B cell (primary cell): ENCODE results near the gene APOL6. TPM values are rescaled to one million over a fixed set of nuclear protein-coding genes. Genes with fewer than 3 reads are reported as not detected.
"Not testable (repeated sequence)": the region's sequence is repeated elsewhere in the genome, so short reads cannot be mapped to it uniquely, and the experiment has no call there.

Source experiments
- ATAC-seq: fragments of 200-7000 bp; cut with Tn5 transposase; one replicate; pipeline ENCODE4 v1.10.0; 2021; ENCODE audit warnings: low read depth, mild to moderate bottlenecking, moderate number of reproducible peaks, moderate library complexity
- CTCF ChIA-PET: fragments of 350-600 bp; sonication (Branson Sonifier 250); formaldehyde crosslinking; loops from one replicate; lab custom pipeline; 2021; ENCODE audit warnings: antibody characterized with exemption, inconsistent platforms; lab: Charles Lee
- POLR2A ChIA-PET: fragments of 350-600 bp; sonication (Branson Sonifier 250); formaldehyde crosslinking; loops from one replicate; lab custom pipeline; 2021; ENCODE audit warnings: antibody characterized with exemption; lab: Charles Lee
- DNase-seq: peaks from one replicate; pipeline ENCODE4 v3.0.0; 2013
- H2AFZ ChIP-seq: 2 replicates; pipeline ENCODE4 v1.6.1; 2012; ENCODE audit warnings: mild to moderate bottlenecking, low read depth, low read length; ENCODE audit not compliant: insufficient read depth, poor library complexity, severe bottlenecking
- H3K27ac ChIP-seq, 2 donors: 1 replicate in 1 of 2; 2 replicates in 1 of 2; pipeline ENCODE4 v1.5.1; 2012 to 2013; ENCODE audit warnings: low read length in 2 of 2, mild to moderate bottlenecking in 2 of 2, moderate library complexity in 1 of 2
- H3K27me3 ChIP-seq, 4 experiments: fragments of 200-600 bp in 1 of 4; sonication (generic) in 1 of 4; replicated peaks in 1 of 4; 1 replicate in 2 of 4; 2 replicates in 2 of 4; pipeline versions ENCODE4 v1.6.1 to v1.7.0; 2013 to 2016; ENCODE audit warnings: low read length in 3 of 4, mild to moderate bottlenecking in 2 of 4, mixed read lengths in 1 of 4, moderate library complexity in 1 of 4; ENCODE audit not compliant: insufficient read depth in 4 of 4, control insufficient read depth in 3 of 4; ENCODE audit errors: control extremely low read depth in 1 of 4
- H3K36me3 ChIP-seq, 2 experiments: replicated peaks in 1 of 2; 1 replicate in 1 of 2; 2 replicates in 1 of 2; pipeline versions ENCODE4 v1.6.1 to v1.7.1; 2013; ENCODE audit warnings: low read length in 1 of 2; ENCODE audit not compliant: insufficient read depth in 2 of 2, control insufficient read depth in 1 of 2; ENCODE audit errors: control extremely low read depth in 1 of 2, extremely low read depth in 1 of 2
- H3K4me1 ChIP-seq, 2 donors: fragments of 200-600 bp in 1 of 2; sonication (generic) in 1 of 2; 1 replicate in 1 of 2; 2 replicates in 1 of 2; pipeline versions ENCODE4 v1.5.1 to v1.6.1; 2013 to 2017; ENCODE audit warnings: low read length in 2 of 2; ENCODE audit not compliant: control insufficient read depth in 2 of 2, insufficient read depth in 2 of 2
- H3K4me2 ChIP-seq: replicated peaks from 2 replicates; pipeline ENCODE3; 2012; ENCODE audit warnings: mild to moderate bottlenecking, low read depth, low read length; ENCODE audit not compliant: poor library complexity, severe bottlenecking
- H3K4me3 ChIP-seq, 5 experiments: fragments of 200-600 bp in 1 of 5; sonication (generic) in 1 of 5; 1 replicate in 3 of 5; 2 replicates in 2 of 5; pipeline versions ENCODE4 v1.5.1 to v1.7.0; 2011 to 2016; ENCODE audit warnings: low read length in 4 of 5, mild to moderate bottlenecking in 4 of 5, low read depth in 2 of 5, control low read depth in 1 of 5, moderate library complexity in 1 of 5; ENCODE audit not compliant: insufficient read depth in 1 of 5; ENCODE audit errors: control extremely low read depth in 1 of 5, extremely low read depth in 1 of 5
- H3K79me2 ChIP-seq: fragments of 200-600 bp; sonication (generic); one replicate; pipeline ENCODE4 v1.6.0; 2016; ENCODE audit warnings: low read length; ENCODE audit not compliant: control insufficient read depth, insufficient read depth
- H3K9ac ChIP-seq: fragments of 200-600 bp; sonication (generic); 2 replicates; pipeline ENCODE4 v1.6.1; 2017; ENCODE audit warnings: mild to moderate bottlenecking, low read length, moderate library complexity
- H3K9me3 ChIP-seq, 3 donors: one replicate each; pipeline versions ENCODE4 v1.6.1 to v1.7.1; 2013; ENCODE audit warnings: low read length in 2 of 3; ENCODE audit not compliant: control insufficient read depth in 2 of 3, insufficient read depth in 1 of 3; ENCODE audit errors: control extremely low read depth in 1 of 3
- H4K20me1 ChIP-seq: 2 replicates; pipeline ENCODE4 v1.6.0; 2012; ENCODE audit warnings: mild to moderate bottlenecking, low read length; ENCODE audit not compliant: insufficient read depth, control insufficient read depth, poor library complexity, severe bottlenecking
- H3K27ac Mint-ChIP-seq: one replicate; pipeline ENCODE4 v1.8.0; 2021; ENCODE audit warnings: mixed read lengths
- H3K27me3 Mint-ChIP-seq: one replicate; pipeline ENCODE4 v1.8.0; 2021; ENCODE audit warnings: mixed read lengths
- H3K4me1 Mint-ChIP-seq: one replicate; pipeline ENCODE4 v1.8.0; 2021; ENCODE audit warnings: mixed read lengths
- H3K4me3 Mint-ChIP-seq: one replicate; pipeline ENCODE4 v1.8.0; 2021; ENCODE audit warnings: mixed read lengths
- H3K9me3 Mint-ChIP-seq: one replicate; pipeline ENCODE4 v1.8.0; 2022; ENCODE audit warnings: mixed read lengths; ENCODE audit not compliant: insufficient read depth
- CTCF ChIP-seq: fragments of 200-600 bp; IDR thresholded peaks from one replicate; pipeline ENCODE4 v1.8.0; 2022; ENCODE audit warnings: antibody characterized with exemption, mild to moderate bottlenecking
- EZH2 ChIP-seq: IDR thresholded peaks from 2 replicates; pipeline ENCODE4 v1.6.1; 2012; ENCODE audit warnings: borderline replicate concordance, low read depth, mild to moderate bottlenecking, moderate library complexity, low read length; ENCODE audit not compliant: insufficient read depth, poor library complexity, severe bottlenecking
- WGBS: methylation state at CpG from one replicate; pipeline ENCODE4 v1.1.5; 2013; ENCODE audit warnings: missing lambda C conversion rate; ENCODE audit not compliant: insufficient coverage; 5-methylcytosine and 5-hydroxymethylcytosine counted together
- intact Hi-C: fragments of 100-400 bp; cut with micrococcal nuclease; formaldehyde crosslinking; loops from one replicate; pipeline ENCODE4 v1.10.0; 2022
- polyA plus RNA-seq: library from polyadenylated mRNA; depleted of rRNA; stranded (reverse); fragments of >200 nt; gene quantifications from 2 replicates; pipeline ENCODE4 v1.2.3, GENCODE V29; 2012
- total RNA-seq, 2 donors: library from RNA; stranded (reverse); fragments of 120-200 nt in 1 of 2; gene quantifications; 1 replicate in 1 of 2; 2 replicates in 1 of 2; pipeline versions ENCODE4 v1.2.3 to v1.2.4, GENCODE V29; 2013 to 2022

APOL6 gene
- total and polyA plus RNA-seq, 2 donors (not counting 1 experiment from before 2014, with no cell fraction given), result 2.3 to 7.0 TPM

- no peak overlapping the region for H2AFZ ChIP-seq
- 93% methylated on average over 3 of the region's 7 CpGs for WGBS
- CTCF ChIA-PET, result interaction anchor here (0.7 kb wide), 2 partner anchors 21 to 192 kb away, joined by 3 read pairs; no protein-coding TSS in a partner anchor
- DNase-seq, result no peak
- no peak for ATAC-seq
- no peak overlapping the region for H3K4me2 ChIP-seq
- Mint-ChIP-seq H3K9me3 (peaks cover 10% of the 10 kb centered on the region), H3K4me3 (no peak overlapping the region), H3K27me3 (peaks cover 4% of the 10 kb centered on the region), H3K4me1 (peaks cover 26% of the 10 kb centered on the region), H3K27ac (no peak overlapping the region)
- no peak overlapping the region for H3K27ac ChIP-seq
- TF ChIP-seq CTCF (no peak), EZH2 (no peak)
- H3K4me3 ChIP-seq, result no peak overlapping the region
- intact Hi-C loops, result no loop called here
- H3K9me3 ChIP-seq, result peaks cover 0 to 20% (median 13%) of the 10 kb centered on the region in 3 donors
- H3K79me2 ChIP-seq, result no peaks in the 10 kb centered on the region
- no peaks in the 10 kb centered on the region for H4K20me1 ChIP-seq
- H3K27me3 ChIP-seq, result peaks cover 0 to 4% (median 0%) of the 10 kb centered on the region in 4 experiments
- H3K4me1 ChIP-seq, result peaks cover 8 to 11% of the 10 kb centered on the region in 2 donors
- H3K36me3 ChIP-seq, result no peaks in the 10 kb centered on the region
- POLR2A ChIA-PET, result interaction anchor here (1.2 kb wide), 1 partner anchor 8 kb away, joined by 3 read pairs; no protein-coding TSS in a partner anchor
- H3K9ac ChIP-seq, result no peak overlapping the region
Measured at GRCh38 chr22:35677460-35678187, 29.4 kb downstream of the APOL6 start.

GRCh38 chr22:35678836-35679235 is 30.6 kb downstream of the APOL6 start:
- DNase-seq (no peak), ATAC-seq (no peak)
- no peaks in the 10 kb centered on the region for H3K79me2 ChIP-seq
- Mint-ChIP-seq H3K9me3 (peaks cover 10% of the 10 kb centered on the region), H3K27ac (no peak overlapping the region), H3K27me3 (peaks cover 7% of the 10 kb centered on the region), H3K4me1 (peaks cover 26% of the 10 kb centered on the region), H3K4me3 (no peak overlapping the region)
- intact Hi-C loops, result no loop called here
- ChIA-PET CTCF (no interaction called here), POLR2A (no interaction called here)
- WGBS, result 29% methylated on average over 1 of the region's 2 CpGs
- H2AFZ ChIP-seq, result no peak overlapping the region
- H3K4me1 ChIP-seq, result peaks cover 8 to 11% of the 10 kb centered on the region in 2 donors
- H3K9ac ChIP-seq, result no peak overlapping the region
- H3K27me3 ChIP-seq, result peaks cover 0 to 4% (median 0%) of the 10 kb centered on the region in 4 experiments
- peaks cover 0 to 20% (median 13%) of the 10 kb centered on the region in 3 donors for H3K9me3 ChIP-seq
- no peaks in the 10 kb centered on the region for H3K36me3 ChIP-seq
- TF ChIP-seq CTCF (no peak), EZH2 (no peak)
- H3K27ac ChIP-seq, result no peak overlapping the region
- no peak overlapping the region for H3K4me2 ChIP-seq
- H4K20me1 ChIP-seq, result no peaks in the 10 kb centered on the region
- H3K4me3 ChIP-seq, result no peak overlapping the region

- H3K27ac Mint-ChIP-seq, H2AFZ ChIP-seq, H3K79me2 ChIP-seq, DNase-seq, H3K27ac ChIP-seq, intact Hi-C loops, H3K36me3 ChIP-seq, CTCF ChIA-PET, H3K4me3 ChIP-seq, H3K4me3 Mint-ChIP-seq, H4K20me1 ChIP-seq, ATAC-seq, H3K9ac ChIP-seq, H3K27me3 Mint-ChIP-seq, H3K4me2 ChIP-seq, POLR2A ChIA-PET, H3K27me3 ChIP-seq: not testable (repeated sequence)
- peaks cover 8 to 11% of the 10 kb centered on the region in 2 donors for H3K4me1 ChIP-seq
- Mint-ChIP-seq H3K9me3 (peaks cover 10% of the 10 kb centered on the region), H3K4me1 (peaks cover 26% of the 10 kb centered on the region)
- WGBS, result 20% methylated on average over 1 of the region's 4 CpGs
- peaks cover 0 to 20% (median 13%) of the 10 kb centered on the region in 3 donors for H3K9me3 ChIP-seq
Measured at GRCh38 chr22:35679492-35679891, 31.2 kb downstream of the APOL6 start.
